Fibroblast of lung (primary cell): ENCODE data around the gene CHST8.

Experiments used
- EZH2 ChIP-seq: IDR thresholded peaks from 2 replicates; pipeline ENCODE4 v1.5.1; 2012; ENCODE audit warnings: low read length, control low read depth, mild to moderate bottlenecking; ENCODE audit errors: missing control alignments
- TF ChIP-seq, protein P1 (sequence below), 2 donors: IDR thresholded peaks in 1 of 2; conservative IDR thresholded peaks in 1 of 2; 1 replicate in 1 of 2; 2 replicates in 1 of 2; pipeline ENCODE4 v1.5.1; 2011 to 2012; ENCODE audit warnings: low read length in 2 of 2, control low read depth in 1 of 2, inconsistent platforms in 1 of 2, low read depth in 1 of 2, mild to moderate bottlenecking in 1 of 2

DNA sequence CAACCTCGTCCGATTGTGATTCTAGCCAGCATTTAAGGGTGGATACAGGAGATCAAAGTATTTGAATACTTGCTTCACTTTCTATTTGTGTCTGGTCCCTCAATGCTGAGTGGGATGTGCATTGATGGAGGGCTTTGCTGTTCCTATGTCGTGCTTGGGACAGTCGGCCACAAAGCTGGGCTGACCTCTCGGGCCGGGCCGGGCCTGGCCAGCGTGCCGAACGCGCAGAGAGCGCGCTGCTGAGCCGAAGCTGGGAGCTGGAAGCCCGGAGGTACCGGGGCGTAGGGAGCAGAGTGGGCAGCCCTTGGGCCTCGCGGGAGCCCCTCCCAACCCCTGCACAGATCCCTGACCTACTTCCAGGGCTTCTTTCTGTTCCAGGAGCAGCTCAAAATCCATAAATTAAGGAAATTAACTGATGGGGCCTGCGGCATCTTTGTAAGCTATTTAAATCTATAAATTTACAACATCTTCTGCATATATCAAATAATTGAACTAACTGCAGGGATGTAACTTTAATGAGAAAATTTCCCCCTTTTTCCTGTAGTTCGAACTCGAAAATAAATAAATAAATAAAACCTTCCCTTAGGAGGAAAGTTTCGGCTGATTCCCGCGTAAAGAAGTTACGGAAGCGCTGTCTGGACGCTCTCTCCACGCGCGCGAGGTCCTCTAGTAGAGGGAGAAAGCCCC, 173.1 kb downstream of the CHST8 start:
- no peak for TF ChIP-seq EZH2
- TF ChIP-seq, protein P1, sequence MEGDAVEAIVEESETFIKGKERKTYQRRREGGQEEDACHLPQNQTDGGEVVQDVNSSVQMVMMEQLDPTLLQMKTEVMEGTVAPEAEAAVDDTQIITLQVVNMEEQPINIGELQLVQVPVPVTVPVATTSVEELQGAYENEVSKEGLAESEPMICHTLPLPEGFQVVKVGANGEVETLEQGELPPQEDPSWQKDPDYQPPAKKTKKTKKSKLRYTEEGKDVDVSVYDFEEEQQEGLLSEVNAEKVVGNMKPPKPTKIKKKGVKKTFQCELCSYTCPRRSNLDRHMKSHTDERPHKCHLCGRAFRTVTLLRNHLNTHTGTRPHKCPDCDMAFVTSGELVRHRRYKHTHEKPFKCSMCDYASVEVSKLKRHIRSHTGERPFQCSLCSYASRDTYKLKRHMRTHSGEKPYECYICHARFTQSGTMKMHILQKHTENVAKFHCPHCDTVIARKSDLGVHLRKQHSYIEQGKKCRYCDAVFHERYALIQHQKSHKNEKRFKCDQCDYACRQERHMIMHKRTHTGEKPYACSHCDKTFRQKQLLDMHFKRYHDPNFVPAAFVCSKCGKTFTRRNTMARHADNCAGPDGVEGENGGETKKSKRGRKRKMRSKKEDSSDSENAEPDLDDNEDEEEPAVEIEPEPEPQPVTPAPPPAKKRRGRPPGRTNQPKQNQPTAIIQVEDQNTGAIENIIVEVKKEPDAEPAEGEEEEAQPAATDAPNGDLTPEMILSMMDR (conservative IDR thresholded peaks at IDR 0.05 in 1 of 2, IDR thresholded peaks at IDR 0.05 in 1 of 2; ENCODE audit: low read depth in 1 of 2, low read length in 2 of 2), result no peak
